HepG2 (cell line): ENCODE data around the gene CDC6.

Experiments used
- JUN ChIP-seq: sonication (generic); formaldehyde crosslinking; IDR thresholded peaks from 2 replicates; pipeline ENCODE4 v1.4.0; 2020; ENCODE audit warnings: mild to moderate bottlenecking, missing genetic modification reagents
- KDM5B ChIP-seq: sonication (generic); formaldehyde crosslinking; IDR thresholded peaks from 2 replicates; pipeline ENCODE4 v1.4.0; 2020; ENCODE audit warnings: missing genetic modification reagents, mild to moderate bottlenecking, borderline replicate concordance
- RELA ChIP-seq: sonication (generic); formaldehyde crosslinking; IDR thresholded peaks from 2 replicates; pipeline ENCODE4 v1.4.0; 2020; ENCODE audit warnings: missing genetic modification reagents
- TCF12 ChIP-seq, 2 experiments: fragments of 450-650 bp in 1 of 2; sonication (generic) in 1 of 2; formaldehyde crosslinking in 1 of 2; IDR thresholded peaks; 2 replicates each; pipeline versions ENCODE4 v1.6.1 to v1.8.0; 2017 to 2022; ENCODE audit warnings: antibody characterized with exemption in 1 of 2, mild to moderate bottlenecking in 1 of 2, missing genetic modification reagents in 1 of 2, moderate library complexity in 1 of 2
- TGIF2 ChIP-seq: IDR thresholded peaks from 2 replicates; pipeline ENCODE4 v1.6.1; 2016; ENCODE audit warnings: control low read depth, missing compliant biosample characterization

- TF ChIP-seq TCF12 (IDR thresholded peaks at IDR 0.05), result no peak
- TF ChIP-seq TCF12 (CRISPR knock-in tag; IDR thresholded peaks at IDR 0.05), result no peak
- no peak for TF ChIP-seq TGIF2 (CRISPR knock-in tag)
- TF ChIP-seq JUN (CRISPR knock-in tag), result no peak
- TF ChIP-seq RELA, result no peak
- TF ChIP-seq KDM5B (CRISPR knock-in tag), result no peak
Measured at GRCh38 chr17:40279402-40279801, 8.3 kb upstream of the CDC6 start.
